SU-DHL-6 (cell line): ENCODE data around the gene TRMT1.

ENCODE experiments used
- EZH2phosphoT487 ChIP-seq: fragments of 200-600 bp; sonication (generic), shearing (Covaris generic); conservative IDR thresholded peaks from 2 replicates; pipeline ENCODE4 v1.6.1; 2018; ENCODE audit warnings: mild to moderate bottlenecking, antibody characterized with exemption, low read length, moderate library complexity, mixed read lengths
- TF ChIP-seq, protein P1 (sequence below): fragments of 200-600 bp; sonication (generic); IDR thresholded peaks from one replicate; pipeline ENCODE4 v1.5.1; 2017; ENCODE audit warnings: antibody characterized with exemption, mild to moderate bottlenecking, low read length, moderate library complexity; ENCODE audit not compliant: insufficient read depth, poor library complexity, severe bottlenecking

DNA sequence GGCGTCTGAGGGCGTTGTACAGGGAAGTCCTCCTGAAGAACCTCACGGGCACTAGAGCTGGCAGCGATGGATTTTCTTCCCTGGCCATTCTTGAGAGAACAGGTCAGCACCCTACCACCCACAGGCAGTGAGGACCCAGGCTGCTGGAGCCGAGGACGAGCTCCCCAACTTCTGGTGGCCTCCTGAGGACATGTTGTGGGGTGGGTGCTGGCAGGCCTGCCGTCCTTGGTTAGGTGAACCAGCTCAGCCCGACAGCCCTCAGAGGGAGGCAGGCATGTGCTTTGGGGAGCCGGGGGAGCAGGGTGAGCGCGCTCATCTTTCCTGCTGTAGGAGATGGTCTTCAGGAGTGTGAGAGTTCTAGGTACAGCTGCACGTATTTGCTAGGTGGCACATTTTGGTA, 29.2 kb downstream of the TRMT1 start:
- TF ChIP-seq, protein P1, sequence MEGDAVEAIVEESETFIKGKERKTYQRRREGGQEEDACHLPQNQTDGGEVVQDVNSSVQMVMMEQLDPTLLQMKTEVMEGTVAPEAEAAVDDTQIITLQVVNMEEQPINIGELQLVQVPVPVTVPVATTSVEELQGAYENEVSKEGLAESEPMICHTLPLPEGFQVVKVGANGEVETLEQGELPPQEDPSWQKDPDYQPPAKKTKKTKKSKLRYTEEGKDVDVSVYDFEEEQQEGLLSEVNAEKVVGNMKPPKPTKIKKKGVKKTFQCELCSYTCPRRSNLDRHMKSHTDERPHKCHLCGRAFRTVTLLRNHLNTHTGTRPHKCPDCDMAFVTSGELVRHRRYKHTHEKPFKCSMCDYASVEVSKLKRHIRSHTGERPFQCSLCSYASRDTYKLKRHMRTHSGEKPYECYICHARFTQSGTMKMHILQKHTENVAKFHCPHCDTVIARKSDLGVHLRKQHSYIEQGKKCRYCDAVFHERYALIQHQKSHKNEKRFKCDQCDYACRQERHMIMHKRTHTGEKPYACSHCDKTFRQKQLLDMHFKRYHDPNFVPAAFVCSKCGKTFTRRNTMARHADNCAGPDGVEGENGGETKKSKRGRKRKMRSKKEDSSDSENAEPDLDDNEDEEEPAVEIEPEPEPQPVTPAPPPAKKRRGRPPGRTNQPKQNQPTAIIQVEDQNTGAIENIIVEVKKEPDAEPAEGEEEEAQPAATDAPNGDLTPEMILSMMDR: no peak
- TF ChIP-seq EZH2phosphoT487: no peak
